ENCODE results near the gene MYO9A. TPM values are rescaled to one million over a fixed set of nuclear protein-coding genes. Genes with fewer than 3 reads are reported as not detected.

MYO9A gene
- total RNA-seq, 1 experiment from 2014 or later = 21.4 TPM

DNA sequence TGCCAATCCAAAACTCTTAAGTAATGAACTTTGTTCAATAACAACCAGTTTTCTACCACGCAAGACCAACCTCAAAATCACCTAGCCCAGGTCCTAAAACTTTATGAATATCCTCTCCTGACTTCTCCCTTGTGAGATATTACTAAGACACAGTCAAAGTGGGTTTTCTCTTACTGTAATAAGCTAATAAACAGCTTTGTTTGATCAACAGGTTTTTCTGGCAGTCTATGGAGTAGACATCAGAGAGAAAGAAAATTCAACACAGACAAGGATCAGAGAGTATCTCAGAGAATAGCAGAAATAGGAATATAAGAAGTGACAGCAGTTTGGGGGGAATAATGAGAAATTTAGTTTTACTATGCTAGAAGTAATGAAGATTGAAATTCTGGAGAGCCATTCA lies 228.0 kb downstream of the MYO9A start:
- Histone ChIP-seq H3K9me3 (ENCODE audit: control insufficient read depth, low read depth, low read length) (no peaks in the 10 kb centered on the region), H4K20me1 (ENCODE audit: control insufficient read depth, insufficient read depth, insufficient read length) (no peaks in the 10 kb centered on the region), H3K14ac (ENCODE audit: insufficient read depth, low read length) (no peak overlapping the region), H3K79me2 (ENCODE audit: insufficient read depth, low read length) (no peaks in the 10 kb centered on the region), H3K27me3 (ENCODE audit: insufficient read depth, low read length) (no peaks in the 10 kb centered on the region), H3K4me1 (ENCODE audit: insufficient read depth, low read length) (peaks cover 2% of the 10 kb centered on the region; the same call in 1 of the 2 replicates), H4K5ac (ENCODE audit: insufficient read length, low read depth, low read length) (no peak overlapping the region), H2BK15ac (ENCODE audit: low read depth, low read length) (no peak overlapping the region), H2AK5ac (ENCODE audit: insufficient read length, low read length) (no peak overlapping the region), H3K27ac (ENCODE audit: insufficient read length, low read depth, low read length) (no peak overlapping the region), H3K23me2 (ENCODE audit: insufficient read length, low read depth, low read length, poor library complexity, severe bottlenecking) (no peaks in the 10 kb centered on the region), H3K9ac (ENCODE audit: extremely low read depth, insufficient read length, low read length) (no peak overlapping the region), H2BK12ac (ENCODE audit: insufficient read length, low read depth, low read length) (no peak overlapping the region), H3T11ph (ENCODE audit: low read length) (no peak overlapping the region), H2BK5ac (ENCODE audit: insufficient read length, low read length) (no peak overlapping the region), H4K91ac (ENCODE audit: insufficient read length, low read depth, low read length) (no peak overlapping the region), H3K23ac (ENCODE audit: insufficient read length, low read depth, low read length) (no peak overlapping the region), H2AFZ (ENCODE audit: low read length) (no peak overlapping the region), H3K18ac (ENCODE audit: insufficient read length, low read depth, low read length) (no peak overlapping the region), H2BK20ac (ENCODE audit: low read depth, low read length, poor library complexity, severe bottlenecking) (no peak overlapping the region), H2BK120ac (ENCODE audit: low read depth, low read length, poor library complexity, severe bottlenecking) (no peak overlapping the region), H3K4me2 (ENCODE audit: insufficient read depth, insufficient read length, low read length) (no peak overlapping the region), H3K4ac (ENCODE audit: low read depth, low read length) (no peak overlapping the region), H3K56ac (ENCODE audit: insufficient read length, low read depth, low read length) (no peak overlapping the region), H4K8ac (replicated peaks; ENCODE audit: insufficient read length, low read depth, low read length) (no peak overlapping the region), H3K79me1 (ENCODE audit: insufficient read depth, low read depth, low read length, poor library complexity, severe bottlenecking) (no peaks in the 10 kb centered on the region)
- DNase-seq = no peak
- no peaks in the 10 kb centered on the region for H3K27me3 Mint-ChIP-seq (ENCODE audit: low read depth)
- no peak overlapping the region for H3K27ac Mint-ChIP-seq
- peaks cover 0 to 4% (median 0%) of the 10 kb centered on the region in 3 experiments; a peak in 1 of 7 replicates for H3K36me3 Mint-ChIP-seq (ENCODE audit: insufficient read depth in 1 of 3, low read depth in 3 of 3)
- H3K9me3 Mint-ChIP-seq = no peaks in the 10 kb centered on the region
- TF ChIP-seq, protein P1, sequence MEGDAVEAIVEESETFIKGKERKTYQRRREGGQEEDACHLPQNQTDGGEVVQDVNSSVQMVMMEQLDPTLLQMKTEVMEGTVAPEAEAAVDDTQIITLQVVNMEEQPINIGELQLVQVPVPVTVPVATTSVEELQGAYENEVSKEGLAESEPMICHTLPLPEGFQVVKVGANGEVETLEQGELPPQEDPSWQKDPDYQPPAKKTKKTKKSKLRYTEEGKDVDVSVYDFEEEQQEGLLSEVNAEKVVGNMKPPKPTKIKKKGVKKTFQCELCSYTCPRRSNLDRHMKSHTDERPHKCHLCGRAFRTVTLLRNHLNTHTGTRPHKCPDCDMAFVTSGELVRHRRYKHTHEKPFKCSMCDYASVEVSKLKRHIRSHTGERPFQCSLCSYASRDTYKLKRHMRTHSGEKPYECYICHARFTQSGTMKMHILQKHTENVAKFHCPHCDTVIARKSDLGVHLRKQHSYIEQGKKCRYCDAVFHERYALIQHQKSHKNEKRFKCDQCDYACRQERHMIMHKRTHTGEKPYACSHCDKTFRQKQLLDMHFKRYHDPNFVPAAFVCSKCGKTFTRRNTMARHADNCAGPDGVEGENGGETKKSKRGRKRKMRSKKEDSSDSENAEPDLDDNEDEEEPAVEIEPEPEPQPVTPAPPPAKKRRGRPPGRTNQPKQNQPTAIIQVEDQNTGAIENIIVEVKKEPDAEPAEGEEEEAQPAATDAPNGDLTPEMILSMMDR (conservative IDR thresholded peaks at IDR 0.05) = no peak
- peaks cover 12 to 16% of the 10 kb centered on the region in 2 experiments for H3K4me1 Mint-ChIP-seq
- no CpG with 5 or more reads among the region's 1 CpG for WGBS (ENCODE audit: extremely low coverage, insufficient read length, low lambda C conversion rate)
- H3K4me3 Mint-ChIP-seq = no peak overlapping the region
